GM19035 (cell line): ENCODE measurements around the gene RSRC1.
"Not testable (repeated sequence)": the region's sequence is repeated elsewhere in the genome, so short reads cannot be mapped to it uniquely, and the experiment has no call there.

Source experiments
- ATAC-seq: cut with Tn5 transposase; IDR thresholded peaks from one replicate; pipeline ENCODE4 v1.9.1; 2021; ENCODE audit not compliant: unreplicated experiment

The RSRC1 gene

DNA sequence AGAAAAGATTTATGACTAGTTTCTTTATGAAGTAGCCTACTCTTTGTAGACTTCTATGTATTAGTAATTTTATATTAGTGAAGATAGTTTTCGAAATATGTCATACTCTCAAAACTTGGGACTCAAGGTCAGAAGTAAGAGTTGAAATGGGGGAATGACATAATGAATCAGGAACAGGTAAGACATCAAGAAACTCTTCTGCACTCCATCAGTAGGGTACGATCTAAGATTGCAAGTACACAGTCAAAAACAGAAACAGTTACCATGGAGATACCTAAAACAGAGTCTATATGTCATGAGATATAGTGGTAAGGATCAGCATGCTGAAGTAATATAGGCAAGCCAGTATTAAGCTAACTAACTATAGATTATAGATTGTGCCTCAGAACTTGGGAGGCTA is 274.1 kb downstream of the RSRC1 start:
- peak; percentile 73 for ATAC-seq

DNA sequence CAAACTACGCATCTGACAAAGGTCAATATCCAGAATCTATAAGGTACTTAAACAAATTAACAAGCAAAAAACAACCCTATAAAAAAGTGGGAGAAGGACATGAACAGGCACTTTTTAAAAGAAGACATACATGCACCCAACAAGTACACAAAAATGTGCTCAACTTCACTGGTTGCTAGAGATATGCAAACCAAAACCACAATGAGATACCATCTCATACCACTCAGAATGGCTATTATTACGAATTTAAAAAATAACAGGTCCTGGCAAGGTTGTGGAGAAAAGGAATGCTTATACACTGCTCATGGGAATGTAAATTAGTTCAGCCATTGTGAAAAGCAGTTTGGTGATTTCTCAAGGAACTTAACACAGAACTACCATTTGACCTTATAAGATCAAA is 285.5 kb downstream of the RSRC1 start:
- ATAC-seq = no peak

DNA sequence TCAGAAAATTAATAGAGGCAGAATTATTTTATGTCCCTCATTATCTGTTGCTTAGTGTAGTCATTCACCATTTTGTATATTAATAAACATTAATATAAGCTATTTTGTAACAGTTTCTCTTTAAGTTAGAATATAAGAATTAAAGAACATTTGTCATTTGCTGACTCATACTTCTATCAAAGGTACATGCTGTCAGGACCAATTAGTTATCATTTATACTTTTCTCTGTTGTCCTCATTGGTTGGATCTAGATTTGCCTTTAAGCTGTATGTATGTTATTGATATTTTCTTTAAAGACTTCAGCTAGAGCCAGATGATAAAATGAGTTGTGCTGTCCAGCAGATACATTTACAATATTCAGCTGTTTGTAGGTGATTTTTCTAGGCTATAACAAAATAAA is 292.7 kb downstream of the RSRC1 start:
- ATAC-seq = no peak

DNA sequence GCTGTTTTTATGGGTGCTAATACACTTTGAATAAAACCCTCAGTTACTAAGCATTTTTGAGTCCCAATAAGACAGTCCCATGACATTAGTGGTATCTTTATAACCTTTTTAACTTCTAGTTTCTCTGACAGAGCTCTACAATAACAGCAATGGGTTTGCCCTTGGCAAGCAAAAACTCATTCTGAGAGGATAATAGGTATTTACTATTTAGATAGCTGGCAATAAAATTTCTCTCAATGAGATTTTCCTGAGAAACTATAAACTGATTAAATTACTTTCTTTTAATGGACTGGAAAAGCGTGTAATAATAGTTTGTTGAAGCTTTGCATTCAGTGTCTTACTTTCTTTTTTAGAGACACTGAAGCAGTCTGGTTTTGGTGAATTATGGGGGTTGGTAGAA is 293.1 kb downstream of the RSRC1 start:
- no peak for ATAC-seq

DNA sequence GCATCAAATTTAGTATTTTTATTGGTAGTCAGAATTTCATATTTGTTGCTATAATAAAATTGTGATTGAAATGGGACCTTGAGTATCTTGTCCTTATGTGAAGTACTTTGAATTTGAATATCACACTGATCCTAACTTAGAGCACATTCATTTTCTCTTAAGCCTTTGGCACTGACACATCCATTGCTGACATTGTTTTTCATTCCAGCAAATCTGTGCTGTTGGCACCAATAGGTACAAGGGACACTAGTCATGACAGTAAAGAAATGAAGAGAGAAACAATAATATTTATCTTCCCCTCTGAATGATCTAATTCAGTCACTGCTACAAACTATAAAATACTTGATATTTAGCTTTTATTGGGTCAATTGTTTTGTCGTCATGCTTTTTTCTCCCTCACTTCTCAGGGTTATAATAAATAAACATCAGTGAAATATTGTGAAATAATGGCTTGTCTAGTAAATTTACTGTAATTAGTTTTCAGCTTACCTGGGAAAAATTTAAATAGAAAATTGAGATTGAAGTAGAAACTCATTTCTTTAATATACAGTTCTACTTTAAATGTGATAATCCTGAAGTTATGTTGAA is 294.3 kb downstream of the RSRC1 start:
- no peak for ATAC-seq

DNA sequence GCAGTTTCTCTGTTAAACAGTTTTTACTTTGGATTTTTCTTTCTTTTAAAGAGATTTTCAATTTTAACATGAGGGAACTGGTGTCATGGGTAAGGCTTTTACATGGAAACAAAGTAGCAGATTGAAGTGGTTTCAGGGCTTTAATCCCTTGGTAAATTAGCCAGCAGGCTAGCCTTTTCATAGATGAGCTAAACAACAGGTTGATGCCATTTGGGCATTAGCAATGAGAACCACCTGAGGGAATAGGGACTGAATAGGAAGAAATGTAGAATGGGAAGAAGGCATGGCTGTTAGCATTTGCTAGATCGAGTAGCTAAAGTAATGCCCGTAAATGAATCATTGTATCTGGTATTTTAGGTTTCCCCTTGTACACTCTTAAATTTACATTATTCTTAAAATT is 295.6 kb downstream of the RSRC1 start:
- no peak for ATAC-seq

DNA sequence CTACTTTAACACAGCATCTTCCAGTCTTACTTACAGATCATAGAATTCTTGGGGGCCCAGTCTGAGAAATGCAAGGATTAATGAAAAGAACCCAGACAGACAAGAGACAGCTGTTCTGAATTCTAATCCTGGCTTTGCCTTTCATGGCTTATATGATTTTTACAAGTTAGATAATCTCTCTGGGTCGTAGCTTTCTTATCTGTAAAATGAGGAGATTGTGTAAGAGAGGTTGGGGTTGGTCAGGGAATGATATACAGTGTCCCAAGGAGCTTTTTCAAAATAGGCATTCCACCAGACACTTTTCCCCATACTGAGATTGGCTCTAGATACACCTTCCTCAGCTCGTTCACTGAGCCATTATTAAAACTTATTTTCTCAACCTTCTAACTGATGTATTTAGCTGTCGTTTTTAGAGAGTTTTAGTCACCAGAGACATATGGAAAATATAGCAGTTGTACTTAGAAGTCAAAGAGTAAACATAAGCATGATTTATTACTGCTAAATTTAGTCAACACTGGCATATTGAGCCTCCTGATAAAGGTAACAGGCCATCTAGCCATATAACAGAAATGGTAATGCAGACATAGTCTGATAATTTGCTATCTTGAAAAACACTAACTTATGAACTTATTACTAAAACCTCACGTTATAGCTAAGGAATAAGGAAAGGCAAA is 298.1 kb downstream of the RSRC1 start:
- ATAC-seq = no peak

DNA sequence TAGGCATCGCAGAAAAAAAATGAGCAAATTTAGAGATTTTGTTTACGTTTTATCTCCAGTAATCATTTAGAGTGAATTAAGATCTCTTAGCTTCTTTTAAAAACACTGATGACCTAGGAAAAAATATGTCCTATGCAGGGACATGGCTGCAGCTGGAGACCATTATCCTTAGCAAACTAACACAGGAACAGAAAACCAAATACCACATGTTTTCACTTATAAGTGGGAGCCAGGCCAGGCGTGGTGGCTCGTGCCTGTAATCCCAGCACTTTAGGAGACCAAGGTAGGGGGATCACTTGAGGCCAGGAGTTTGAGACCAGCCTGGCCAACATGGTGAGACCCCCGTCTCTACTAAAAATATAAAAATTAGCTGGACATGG is 298.6 kb downstream of the RSRC1 start:
- not testable (repeated sequence) for ATAC-seq

DNA sequence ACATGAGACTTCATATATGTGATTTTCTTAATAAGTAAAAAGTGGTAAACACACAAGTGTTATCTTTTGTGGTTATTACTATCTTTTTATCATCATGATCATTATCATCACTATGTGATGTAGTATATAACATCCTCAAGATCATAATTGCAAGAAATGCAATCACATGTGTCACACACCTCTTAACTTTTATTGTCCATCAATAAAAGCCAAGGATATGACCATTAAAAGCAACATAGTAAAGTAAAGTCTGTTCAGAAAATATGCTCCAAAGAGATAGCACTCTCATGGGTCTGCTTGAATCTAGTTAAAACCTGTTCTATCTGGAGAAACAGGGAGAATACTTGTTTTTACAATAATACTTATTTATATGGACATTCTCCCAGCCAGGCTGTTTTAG is 308.1 kb downstream of the RSRC1 start:
- ATAC-seq = no peak

DNA sequence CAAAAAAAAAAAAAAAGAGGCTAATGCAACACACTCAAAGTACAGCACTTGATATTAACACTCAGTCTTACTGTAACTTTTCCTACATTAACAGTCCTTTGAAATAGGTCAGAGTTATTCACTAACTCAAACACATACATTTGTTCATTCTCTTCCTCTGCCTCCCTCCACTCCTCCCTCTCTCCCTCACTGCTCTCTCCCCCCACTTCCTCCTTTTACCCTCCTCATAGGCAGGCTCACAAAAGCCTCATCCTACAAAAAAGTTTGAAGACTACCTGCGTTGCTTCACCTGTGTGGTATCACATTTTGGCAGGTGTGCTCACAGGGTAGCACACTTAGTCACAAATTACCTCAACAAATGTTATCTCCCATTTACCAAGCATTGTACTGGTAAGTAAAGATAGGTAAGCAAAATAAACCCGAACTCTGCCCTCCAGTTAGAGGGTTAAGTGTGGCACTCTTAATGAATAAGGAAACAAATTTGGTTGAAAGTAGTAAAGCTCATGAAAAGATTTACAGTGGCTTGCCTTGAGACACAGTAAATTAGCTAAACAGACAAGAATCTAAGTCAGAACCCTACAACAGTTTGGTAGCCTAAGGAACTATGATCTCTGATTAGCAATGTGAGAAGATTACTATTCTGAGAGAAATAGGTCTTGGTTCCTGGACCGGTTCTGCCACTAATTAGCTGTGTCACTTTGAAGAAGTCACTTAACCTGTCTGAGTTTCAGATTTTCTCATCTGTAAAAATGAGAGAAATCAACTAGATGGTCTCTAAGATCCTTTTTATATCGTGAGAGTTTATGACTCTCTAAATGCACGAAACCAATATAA is 310.1 kb downstream of the RSRC1 start:
- ATAC-seq = no peak

DNA sequence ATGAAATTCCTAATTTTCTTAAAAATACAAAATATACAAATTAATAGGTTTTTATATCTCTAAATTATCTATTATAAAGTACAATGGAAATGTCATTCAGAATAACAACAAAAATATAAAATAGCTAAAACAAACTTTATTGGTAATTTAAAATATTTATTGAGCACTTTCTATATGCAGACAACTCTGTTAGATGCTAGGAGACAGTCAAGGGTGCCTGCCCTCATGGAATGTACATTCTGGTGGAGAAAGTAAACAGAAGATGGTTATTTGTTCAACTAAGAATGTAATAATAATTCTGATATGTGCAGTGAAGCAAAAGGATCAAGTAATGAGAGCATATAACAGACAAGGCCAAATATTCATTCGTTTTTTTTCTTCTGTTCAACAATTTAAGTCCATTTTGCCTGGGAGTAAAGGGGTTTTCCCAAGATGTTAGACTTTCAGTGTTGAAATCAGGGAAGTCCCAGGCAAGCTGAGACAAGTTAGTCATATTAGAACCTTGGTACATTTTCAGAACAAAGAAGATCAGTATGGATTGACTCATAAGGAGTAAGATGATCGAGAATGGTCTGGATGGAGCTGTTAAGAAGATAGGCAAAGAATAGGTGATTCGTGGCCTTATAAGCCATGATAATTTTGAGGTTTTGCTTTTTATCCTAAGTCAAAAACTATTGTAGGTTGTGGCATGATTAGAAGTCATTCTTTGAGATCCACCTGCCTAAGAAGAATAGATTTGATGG is 310.9 kb downstream of the RSRC1 start:
- peak; percentile 96 for ATAC-seq

DNA sequence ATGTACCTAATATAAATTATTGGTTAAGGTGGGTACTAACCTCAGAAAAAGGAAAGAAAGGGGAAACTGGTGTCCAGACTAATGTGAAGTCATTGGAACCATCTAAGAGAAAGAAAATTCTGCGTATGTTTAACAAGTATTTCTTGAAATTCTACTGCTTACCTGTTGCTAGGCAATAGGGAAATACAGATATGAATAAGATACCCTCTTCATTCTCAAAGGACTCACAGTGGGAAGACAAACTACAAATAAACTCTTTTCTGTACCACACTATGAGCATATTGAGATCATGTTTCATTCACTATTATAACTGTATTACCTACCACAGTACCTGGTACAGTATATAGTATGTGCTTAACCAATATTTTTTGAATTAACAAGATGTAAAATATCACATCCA is 320.6 kb downstream of the RSRC1 start:
- ATAC-seq = no peak

DNA sequence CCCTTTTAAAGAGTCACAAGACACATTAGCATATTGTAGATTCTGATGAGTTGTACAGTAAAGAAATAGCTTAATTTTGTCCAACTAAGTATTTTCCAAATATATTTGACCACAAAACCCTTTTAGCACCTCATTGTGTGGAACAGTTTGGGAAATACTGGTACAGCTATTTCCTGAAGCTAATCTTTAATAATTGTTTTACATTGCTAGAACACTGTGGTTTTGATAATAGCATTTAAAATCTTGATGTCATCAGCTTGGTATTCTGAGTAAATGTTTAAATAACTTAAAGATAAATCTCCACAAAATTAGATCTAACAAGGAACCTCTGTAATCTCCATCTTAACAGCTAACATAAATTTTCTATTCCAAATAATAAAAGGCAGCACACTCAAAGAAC is 321.1 kb downstream of the RSRC1 start:
- no peak for ATAC-seq

DNA sequence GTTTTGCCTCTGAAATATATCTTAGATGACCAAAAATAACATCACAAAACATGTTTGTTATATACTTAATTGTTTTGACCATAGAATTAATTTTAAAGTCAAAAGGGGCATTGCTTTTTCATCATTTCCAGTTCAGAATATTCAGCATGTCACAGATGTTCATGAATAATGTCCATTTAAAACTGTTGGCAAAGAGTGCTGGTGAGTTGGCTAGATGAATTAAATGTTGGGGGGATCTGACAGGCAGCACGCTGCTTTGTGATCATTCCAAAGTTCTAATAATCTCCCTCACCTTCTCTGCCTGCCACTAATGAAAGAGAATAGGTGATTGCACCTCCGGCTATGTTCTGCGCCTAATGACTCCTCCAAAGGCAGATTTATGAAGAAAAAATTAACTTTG is 321.9 kb downstream of the RSRC1 start:
- no peak for ATAC-seq

DNA sequence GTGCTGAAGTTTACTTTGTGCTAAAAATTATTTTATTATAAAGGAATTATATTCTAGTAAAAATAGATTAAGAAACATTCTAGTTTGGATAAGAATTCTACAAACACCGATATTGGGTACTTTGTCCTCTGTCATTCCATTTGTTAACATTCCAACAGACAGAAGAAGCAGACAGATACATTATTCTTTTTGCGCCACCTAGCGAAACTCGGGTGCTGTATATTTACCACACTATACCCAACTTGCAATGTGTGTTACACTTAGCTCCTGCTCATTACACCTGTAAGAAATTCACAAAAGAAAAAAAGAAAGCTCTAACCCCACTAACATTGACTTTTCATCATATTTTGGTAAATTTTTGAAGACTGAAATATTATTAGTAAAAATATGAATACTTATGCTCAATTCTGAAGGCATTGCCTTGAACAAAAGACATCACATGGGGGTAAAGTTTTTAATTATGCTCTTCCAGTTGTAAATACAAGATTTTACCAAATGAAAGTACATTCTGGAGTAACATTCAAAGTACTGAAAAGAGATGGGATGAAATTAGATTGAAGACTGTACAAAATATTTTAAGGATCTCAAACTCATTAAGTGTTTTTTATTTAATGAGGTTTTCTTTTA is 324.6 kb downstream of the RSRC1 start:
- no peak for ATAC-seq

DNA sequence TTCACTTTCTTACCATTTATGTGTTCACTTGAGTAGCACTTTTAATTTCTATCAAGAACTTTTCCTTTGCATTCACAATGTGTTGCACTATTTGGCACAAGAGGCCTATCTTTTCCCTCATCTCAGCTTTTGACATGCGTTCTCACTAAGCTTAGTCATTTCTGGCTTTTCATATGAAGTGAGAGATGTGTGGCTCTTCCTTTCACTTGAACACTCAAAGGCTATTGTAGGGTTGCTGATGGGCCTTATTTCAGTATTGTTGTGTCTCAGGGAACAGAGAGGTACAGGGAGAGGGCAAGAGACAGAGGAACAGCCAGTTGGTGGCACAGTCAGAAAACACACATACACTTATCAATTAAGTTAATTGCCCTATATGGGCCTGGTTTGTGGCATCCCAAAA is 333.7 kb downstream of the RSRC1 start:
- ATAC-seq = peak; percentile 84

DNA sequence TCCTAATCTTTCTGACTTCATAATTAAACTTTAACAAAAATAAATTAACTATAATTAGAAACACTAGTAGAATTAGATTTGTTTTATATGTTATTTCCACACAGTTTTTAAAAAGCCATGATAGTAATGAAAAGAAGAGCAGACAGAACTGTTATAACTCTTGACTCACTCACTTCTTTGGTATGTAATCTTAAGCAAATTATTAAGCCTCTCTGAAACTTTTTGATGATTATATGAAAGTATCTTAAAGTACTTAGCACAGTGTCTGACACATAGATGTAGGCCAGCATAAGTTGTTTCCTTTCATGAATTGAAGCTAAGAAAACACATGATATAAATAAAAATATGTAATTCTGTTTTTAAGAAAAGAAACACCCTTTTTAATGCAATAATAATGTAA is 337.5 kb downstream of the RSRC1 start:
- no peak for ATAC-seq

DNA sequence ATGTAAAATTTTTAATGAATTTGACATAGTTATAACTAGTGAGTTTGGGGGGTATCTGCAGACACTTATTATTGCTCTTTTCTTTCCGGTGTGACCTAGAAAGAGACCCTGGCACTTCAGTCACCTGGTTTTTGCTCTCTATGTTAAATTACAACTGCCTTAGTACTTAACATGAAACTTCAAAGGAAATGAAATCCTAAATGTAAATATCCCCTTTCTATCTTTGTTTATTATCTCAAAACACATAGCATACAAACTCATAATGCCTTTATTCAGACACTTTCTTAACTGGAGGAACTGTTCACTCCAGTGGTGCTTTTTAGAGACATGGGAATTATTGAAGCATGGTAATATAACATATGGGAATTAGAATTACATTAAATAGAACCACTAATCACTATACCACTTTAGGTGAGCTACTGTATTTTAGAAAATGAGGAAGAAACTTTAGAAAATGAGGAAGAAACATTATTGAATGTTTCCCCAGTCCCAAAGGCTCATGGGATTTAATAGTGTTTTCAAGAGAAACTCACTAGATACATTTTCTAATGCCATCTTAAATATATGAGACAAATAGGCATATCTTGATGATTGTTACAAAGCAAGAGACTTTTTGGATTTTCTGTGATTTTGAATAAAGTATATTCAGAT is 341.6 kb downstream of the RSRC1 start:
- ATAC-seq = no peak

DNA sequence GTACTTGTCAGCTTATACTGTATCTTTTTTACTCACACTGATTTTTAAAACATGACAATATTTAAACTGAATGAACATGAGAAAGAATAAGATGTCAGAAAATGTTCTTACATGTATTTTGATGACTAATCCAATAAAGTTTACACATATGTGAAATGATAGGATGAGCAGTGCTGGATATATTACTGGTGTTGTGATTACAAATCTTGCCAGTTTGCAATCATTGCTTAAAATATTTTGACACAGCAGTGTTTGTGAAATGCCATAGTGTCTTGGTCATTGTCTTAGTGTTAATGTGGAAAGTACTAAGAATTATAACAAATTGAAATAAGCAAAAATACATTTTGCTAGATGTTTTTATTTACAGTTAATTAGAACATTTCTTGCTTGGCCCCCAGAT is 342.4 kb downstream of the RSRC1 start:
- ATAC-seq = no peak

DNA sequence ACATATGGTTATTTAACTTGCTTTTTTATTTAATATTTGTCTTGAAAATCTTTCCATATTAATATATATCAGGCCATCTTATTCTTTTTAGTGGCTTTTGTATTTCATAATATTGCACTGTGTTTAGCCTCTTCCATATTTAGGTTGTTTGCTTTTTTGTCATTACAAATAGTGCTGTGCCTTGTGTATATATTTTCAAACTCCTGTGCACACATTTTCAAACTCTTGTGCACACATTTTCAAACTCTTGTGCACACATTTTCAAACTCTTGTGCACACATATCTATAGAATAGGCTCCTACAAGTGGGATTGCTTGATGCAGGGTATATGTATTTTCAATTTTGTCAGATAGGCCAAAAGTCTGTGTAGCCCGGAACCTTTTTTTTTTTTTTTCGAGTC is 343.1 kb downstream of the RSRC1 start:
- no peak for ATAC-seq

DNA sequence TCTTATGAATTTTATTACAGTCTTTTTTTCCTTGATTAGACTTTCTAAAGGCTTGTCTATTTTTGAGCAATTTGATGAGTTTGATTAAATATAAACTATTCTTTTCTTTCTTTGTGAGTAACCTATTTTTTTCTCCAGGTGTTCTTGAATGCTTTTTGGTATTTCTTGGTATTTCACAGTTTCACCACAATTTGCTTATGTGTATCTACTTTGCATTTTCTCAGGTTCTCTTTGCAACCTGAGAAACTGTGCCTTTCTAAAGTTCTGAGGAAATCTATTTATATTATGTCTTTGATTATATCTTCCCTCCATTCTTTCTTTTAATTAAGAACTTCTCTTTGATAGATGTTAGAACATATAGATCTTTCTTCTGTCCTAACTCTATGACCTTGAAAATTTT is 344.0 kb downstream of the RSRC1 start:
- ATAC-seq = no peak
